A673 (cell line): ENCODE data around the gene SYT5. TPM values are rescaled to one million over a fixed set of nuclear protein-coding genes. Genes with fewer than 3 reads are reported as not detected.

Source experiments
- BruUV-seq: library from RNA; stranded (reverse); fragments of 400-500 nt; replicated peaks from 2 replicates; lab custom pipeline; 2021; lab: Mats Ljungman, UMichigan
- CTCF ChIA-PET: fragments of 300-600 bp; sonication (Branson Sonifier 250); formaldehyde crosslinking; loops from one replicate; lab custom pipeline; 2022; ENCODE audit warnings: antibody characterized with exemption; lab: Charles Lee
- POLR2A ChIA-PET: fragments of 300-600 bp; sonication (Branson Sonifier 250); formaldehyde crosslinking; loops from one replicate; lab custom pipeline; 2022; ENCODE audit warnings: antibody characterized with exemption; ENCODE audit not compliant: low non-redundant PET; lab: Charles Lee
- DNase-seq: peaks from one replicate; pipeline ENCODE4 v3.0.0-alpha.2; 2015; ENCODE audit warnings: low spot score
- H3K27ac ChIP-seq: fragments of 200-600 bp; sonication (generic); 2 replicates; pipeline ENCODE4 v1.5.1; 2016; ENCODE audit warnings: mixed run types, low read depth, mild to moderate bottlenecking, mixed read lengths, antibody characterized with exemption, low read length; ENCODE audit not compliant: poor library complexity, severe bottlenecking
- H3K27me3 ChIP-seq: fragments of 200-600 bp; sonication (generic); replicated peaks from 2 replicates; pipeline ENCODE4 v1.6.1; 2017; ENCODE audit warnings: mixed run types, low read depth, mild to moderate bottlenecking, mixed read lengths, antibody characterized with exemption, low read length; ENCODE audit not compliant: insufficient read depth, poor library complexity
- H3K36me3 ChIP-seq: fragments of 200-600 bp; sonication (generic); 2 replicates; pipeline ENCODE4 v1.6.1; 2016; ENCODE audit warnings: mixed run types, mild to moderate bottlenecking, mixed read lengths, antibody characterized with exemption, low read length; ENCODE audit not compliant: insufficient read depth, poor library complexity, severe bottlenecking
- H3K4me1 ChIP-seq: fragments of 200-600 bp; sonication (generic); 2 replicates; pipeline ENCODE4 v1.6.1; 2017; ENCODE audit warnings: mixed run types, mild to moderate bottlenecking, mixed read lengths, antibody characterized with exemption, low read length; ENCODE audit not compliant: insufficient read depth, poor library complexity, severe bottlenecking
- H3K4me3 ChIP-seq: fragments of 200-600 bp; sonication (generic); 2 replicates; pipeline ENCODE4 v1.5.1; 2016; ENCODE audit warnings: low read depth, mixed run types, mild to moderate bottlenecking, mixed read lengths, low read length; ENCODE audit not compliant: poor library complexity, severe bottlenecking
- H3K9me3 ChIP-seq: fragments of 200-600 bp; sonication (generic); 2 replicates; pipeline ENCODE4 v1.6.1; 2016; ENCODE audit warnings: mixed run types, low read depth, mild to moderate bottlenecking, mixed read lengths, antibody characterized with exemption, low read length; ENCODE audit not compliant: poor library complexity, severe bottlenecking
- CTCF ChIP-seq: fragments of 300-800, 200-600 bp; sonication (generic); conservative IDR thresholded peaks from 2 replicates; pipeline ENCODE4 v1.5.1; 2017; ENCODE audit warnings: low read depth, mild to moderate bottlenecking, antibody characterized with exemption, low read length, moderate library complexity, mixed read lengths
- EZH2 ChIP-seq: fragments of 200-600 bp; sonication (generic); IDR thresholded peaks from 2 replicates; pipeline ENCODE4 v1.6.1; 2017; ENCODE audit warnings: borderline replicate concordance, low read depth, mild to moderate bottlenecking, mixed read lengths, antibody characterized with exemption, low read length; ENCODE audit not compliant: poor library complexity, severe bottlenecking
- intact Hi-C: fragments of 100-400 bp; cut with micrococcal nuclease; formaldehyde crosslinking; loops from one replicate; pipeline ENCODE4 v1.10.0; 2022; ENCODE audit not compliant: unreplicated experiment
- total RNA-seq: library from RNA; stranded (reverse); gene quantifications from 2 replicates; pipeline ENCODE4 v1.2.3, GENCODE V29; 2021

Gene SYT5
- total RNA-seq, 1 experiment from 2014 or later, result not detected

DNA sequence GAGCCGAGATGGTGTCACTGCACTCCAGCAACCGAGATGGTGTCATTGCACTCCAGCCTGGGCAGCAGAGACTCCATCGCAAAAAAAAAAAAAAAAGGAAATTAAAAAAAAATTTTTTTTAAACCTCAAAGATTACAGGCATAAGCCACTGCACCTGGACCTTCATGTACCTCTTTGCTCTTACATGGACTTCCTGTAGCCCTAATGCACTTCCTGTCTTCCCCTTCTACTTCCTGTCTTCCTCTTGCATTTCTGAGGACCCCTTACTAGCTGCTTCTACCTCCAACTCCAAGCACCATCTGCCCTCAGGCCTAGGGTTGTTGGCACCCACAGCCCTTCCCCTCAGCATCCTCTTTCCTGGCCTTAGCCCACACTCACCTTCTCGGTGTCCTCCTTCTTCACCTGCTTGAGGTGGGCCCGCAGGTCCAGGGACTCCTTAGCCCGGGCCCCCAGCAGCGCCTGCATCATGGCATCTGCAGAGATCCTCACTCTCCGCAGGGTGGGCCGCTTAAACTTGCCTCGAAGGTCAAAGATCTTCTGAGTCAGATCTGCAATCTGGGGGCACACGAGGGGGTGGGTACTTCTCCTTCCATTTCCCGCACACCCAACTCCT, 26.3 kb downstream of the SYT5 start:
- no peaks in the 10 kb centered on the region for H3K36me3 ChIP-seq
- no TSS peak for BruUV-seq
- CTCF ChIA-PET, result no interaction called here
- H3K4me3 ChIP-seq, result no peak overlapping the region
- H3K27ac ChIP-seq, result no peak overlapping the region
- TF ChIP-seq EZH2 (no peak), CTCF (no peak)
- H3K4me1 ChIP-seq, result peaks cover 21% of the 10 kb centered on the region
- DNase-seq, result no peak
- intact Hi-C loops, result no loop called here
- H3K27me3 ChIP-seq, result no peaks in the 10 kb centered on the region
- POLR2A ChIA-PET, result no interaction called here
- H3K9me3 ChIP-seq, result no peaks in the 10 kb centered on the region

DNA sequence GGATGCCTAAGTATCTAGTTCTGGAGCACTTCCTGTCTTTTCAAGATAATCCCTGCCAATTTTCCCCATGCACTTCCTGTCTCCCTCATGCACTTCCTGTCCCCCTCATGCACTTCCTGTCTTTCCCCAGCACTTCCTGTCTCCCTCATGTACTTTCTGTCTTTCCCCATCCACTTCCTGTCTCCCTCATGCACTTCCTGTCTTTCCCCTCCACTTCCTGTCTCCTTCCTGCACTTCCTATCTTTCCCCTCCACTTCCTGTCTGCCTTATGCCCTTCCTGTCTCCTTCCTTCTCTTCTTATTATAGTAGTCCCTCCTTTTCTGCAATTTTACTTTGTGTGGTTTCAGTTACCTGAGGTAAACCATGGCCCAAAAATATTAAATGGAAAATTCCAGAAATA, 28.1 kb downstream of the SYT5 start:
- TF ChIP-seq CTCF (no peak), EZH2 (no peak)
- DNase-seq, result peak; percentile 84
- H3K27me3 ChIP-seq, result no peaks in the 10 kb centered on the region
- H3K9me3 ChIP-seq, result no peaks in the 10 kb centered on the region
- peak overlapping the region; percentile 73 for H3K27ac ChIP-seq
- BruUV-seq, result no TSS peak
- ChIA-PET CTCF (no interaction called here), POLR2A (no interaction called here)
- no peak overlapping the region for H3K4me3 ChIP-seq
- intact Hi-C loops, result no loop called here
- H3K36me3 ChIP-seq, result no peaks in the 10 kb centered on the region
- H3K4me1 ChIP-seq, result peaks cover 19% of the 10 kb centered on the region

DNA sequence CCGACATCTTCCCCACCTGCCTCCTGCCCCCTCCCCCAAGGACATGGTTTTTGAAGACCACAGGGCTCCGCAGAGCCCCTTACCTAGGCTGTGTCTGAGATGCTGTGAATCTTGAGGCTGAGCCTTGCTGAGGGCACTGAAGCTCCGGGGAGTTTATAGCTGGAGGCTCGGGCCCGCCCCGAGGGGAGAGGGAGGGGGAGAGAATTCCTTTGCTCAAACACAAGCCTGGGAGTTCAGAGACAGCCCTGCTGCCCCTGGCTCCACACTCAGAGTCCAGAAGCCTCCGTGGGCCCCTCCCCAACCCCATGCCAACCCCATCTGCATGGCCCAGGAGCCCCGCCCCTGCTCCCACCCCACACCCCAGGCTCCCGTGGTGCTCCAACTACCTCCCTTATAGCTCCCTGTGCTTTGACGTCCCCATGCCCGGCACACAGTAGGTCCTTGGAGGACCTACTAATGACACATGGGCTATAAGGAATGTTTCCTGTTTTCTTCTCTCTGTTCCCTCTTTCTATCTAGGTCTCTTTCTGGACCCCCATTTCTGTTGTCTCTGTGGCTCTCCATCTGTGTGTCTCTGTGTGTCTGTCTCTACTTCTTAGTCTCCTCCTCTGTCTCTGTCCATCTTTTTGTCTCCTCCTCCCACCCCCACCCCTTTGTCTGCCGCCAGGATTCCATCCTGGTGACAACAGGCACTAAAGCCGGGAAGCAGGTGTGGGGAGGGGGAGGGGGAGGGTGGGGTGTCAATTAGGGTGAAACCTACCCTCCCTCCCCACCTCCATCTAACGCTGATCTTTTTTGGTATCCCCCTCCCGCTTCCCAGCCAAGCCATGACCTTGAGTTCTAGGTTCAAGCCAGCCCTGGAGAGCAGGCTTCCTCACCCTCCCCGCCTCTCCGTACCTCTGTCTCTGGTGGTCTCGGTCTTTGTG, 30.7 kb downstream of the SYT5 start, which contains the start of gene TNNT1:
TNNT1 (minus strand) TSS at position 129 of the 926 bp plus-strand sequence. CDS start 2,049 bp downstream, outside the sequence.
- H3K27ac ChIP-seq, result no peak within 1 kb of the TSS
- no TSS peak for BruUV-seq
- H3K27me3 ChIP-seq, result no peaks in the 10 kb centered on the region
- H3K36me3 ChIP-seq, result no peaks in the 10 kb centered on the region
- ChIA-PET POLR2A (interaction anchor here (0.7 kb wide), 1 partner anchor 15 kb away, joined by 4 read pairs; no protein-coding TSS in a partner anchor), CTCF (no interaction called here)
- peaks cover 27% of the 10 kb centered on the region for H3K4me1 ChIP-seq
- intact Hi-C loops, result no loop called here
- no peak within 1 kb of the TSS for H3K4me3 ChIP-seq
- no peaks in the 10 kb centered on the region for H3K9me3 ChIP-seq
- DNase-seq, result peak; percentile 56
- TF ChIP-seq CTCF, result no peak
- no peak for TF ChIP-seq EZH2
